ENCODE data around the gene CNTRL. TPM values are rescaled to one million over a fixed set of nuclear protein-coding genes. Genes with fewer than 3 reads are reported as not detected.

The CNTRL gene
- total RNA-seq, 1 experiment from 2014 or later = 13.4 TPM

- H3K9me3 ChIP-seq (ENCODE audit: control insufficient read depth in 1 of 2, insufficient read depth in 1 of 2, low read depth in 1 of 2, low read length in 2 of 2) = no peaks in the 10 kb centered on the region
- H3K4me1 ChIP-seq (ENCODE audit: control insufficient read depth in 1 of 2, insufficient read depth in 2 of 2, low read length in 2 of 2) = peaks cover 0 to 9% of the 10 kb centered on the region in 2 experiments; a peak in 2 of 4 replicates
- H2AFZ ChIP-seq (ENCODE audit: low read depth, low read length, poor library complexity, severe bottlenecking) = no peak overlapping the region
- ATAC-seq (no peak), DNase-seq (ENCODE audit: low read depth, low spot score) (no peak)
- BruUV-seq (replicated peaks) = no TSS peak
- H3K4me2 ChIP-seq (ENCODE audit: low read length) = no peak overlapping the region
- H3K9ac ChIP-seq (ENCODE audit: low read length) = no peak overlapping the region
- no peaks in the 10 kb centered on the region for H3K36me3 ChIP-seq (ENCODE audit: control insufficient read depth in 1 of 2, insufficient read depth in 2 of 2, low read length in 2 of 2)
- H3K27me3 ChIP-seq (ENCODE audit: insufficient read depth, low read length) = no peaks in the 10 kb centered on the region
- intact Hi-C loops (cut with micrococcal nuclease) = no loop called here
- TF ChIP-seq RAD21 (IDR thresholded peaks at IDR 0.05; ENCODE audit: low read depth) = no peak
- TF ChIP-seq SRF (IDR thresholded peaks at IDR 0.05; ENCODE audit: low read depth) = no peak
- no peak for TF ChIP-seq SIN3A (IDR thresholded peaks at IDR 0.05; ENCODE audit: low read depth)
- TF ChIP-seq, protein P1, sequence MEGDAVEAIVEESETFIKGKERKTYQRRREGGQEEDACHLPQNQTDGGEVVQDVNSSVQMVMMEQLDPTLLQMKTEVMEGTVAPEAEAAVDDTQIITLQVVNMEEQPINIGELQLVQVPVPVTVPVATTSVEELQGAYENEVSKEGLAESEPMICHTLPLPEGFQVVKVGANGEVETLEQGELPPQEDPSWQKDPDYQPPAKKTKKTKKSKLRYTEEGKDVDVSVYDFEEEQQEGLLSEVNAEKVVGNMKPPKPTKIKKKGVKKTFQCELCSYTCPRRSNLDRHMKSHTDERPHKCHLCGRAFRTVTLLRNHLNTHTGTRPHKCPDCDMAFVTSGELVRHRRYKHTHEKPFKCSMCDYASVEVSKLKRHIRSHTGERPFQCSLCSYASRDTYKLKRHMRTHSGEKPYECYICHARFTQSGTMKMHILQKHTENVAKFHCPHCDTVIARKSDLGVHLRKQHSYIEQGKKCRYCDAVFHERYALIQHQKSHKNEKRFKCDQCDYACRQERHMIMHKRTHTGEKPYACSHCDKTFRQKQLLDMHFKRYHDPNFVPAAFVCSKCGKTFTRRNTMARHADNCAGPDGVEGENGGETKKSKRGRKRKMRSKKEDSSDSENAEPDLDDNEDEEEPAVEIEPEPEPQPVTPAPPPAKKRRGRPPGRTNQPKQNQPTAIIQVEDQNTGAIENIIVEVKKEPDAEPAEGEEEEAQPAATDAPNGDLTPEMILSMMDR (IDR thresholded peaks at IDR 0.05 in 2 of 3, conservative IDR thresholded peaks at IDR 0.05 in 1 of 3; ENCODE audit: borderline replicate concordance in 1 of 3, insufficient read depth in 1 of 3, low read depth in 2 of 3, low read length in 2 of 3) = no peak
- TF ChIP-seq ZBTB33 (IDR thresholded peaks at IDR 0.05; ENCODE audit: extremely low read depth, insufficient replicate concordance, low read length) = no peak
- TF ChIP-seq ZNF274 (IDR thresholded peaks at IDR 0.05; ENCODE audit: low read depth, low read length) = no peak
- no peak for TF ChIP-seq JUND (IDR thresholded peaks at IDR 0.05)
- TF ChIP-seq, protein P2, sequence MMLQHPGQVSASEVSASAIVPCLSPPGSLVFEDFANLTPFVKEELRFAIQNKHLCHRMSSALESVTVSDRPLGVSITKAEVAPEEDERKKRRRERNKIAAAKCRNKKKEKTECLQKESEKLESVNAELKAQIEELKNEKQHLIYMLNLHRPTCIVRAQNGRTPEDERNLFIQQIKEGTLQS (IDR thresholded peaks at IDR 0.05) = no peak
- TF ChIP-seq EZH2phosphoT487 (IDR thresholded peaks at IDR 0.05; ENCODE audit: borderline replicate concordance) = no peak
- TF ChIP-seq CBX3 (IDR thresholded peaks at IDR 0.05; ENCODE audit: low read depth) = no peak
- TF ChIP-seq ZFX (IDR thresholded peaks at IDR 0.05) = no peak
- ChIA-PET RAD21 (ENCODE audit: low non-redundant PET in 1 of 2, low total read pairs in 2 of 2, uncharacterized antibody in 2 of 2, unreplicated experiment in 2 of 2) (no interaction called here), CTCF (no interaction called here), POLR2A (no interaction called here)
- H3K4me3 ChIP-seq (replicated peaks in 1 of 2; ENCODE audit: low read depth in 1 of 2, low read length in 2 of 2) = no peak overlapping the region
- no peaks in the 10 kb centered on the region for H4K20me1 ChIP-seq (ENCODE audit: insufficient read depth)
- H3K79me2 ChIP-seq (ENCODE audit: insufficient read depth, low read length) = no peaks in the 10 kb centered on the region
- H3K9me2 ChIP-seq (ENCODE audit: insufficient read depth) = no peaks in the 10 kb centered on the region
- H3K27ac ChIP-seq (ENCODE audit: low read depth, low read length) = no peak overlapping the region
These were observed 143.7 kb downstream of the CNTRL start for GRCh38 chr9:121218357-121219027.
